ENCODE measurements around the gene CELF1. TPM values are rescaled to one million over a fixed set of nuclear protein-coding genes. Genes with fewer than 3 reads are reported as not detected.

CELF1 gene
- total RNA-seq, 1 donor from 2014 or later: 136 TPM

GRCh38 chr11:47449541-47449940, 103.4 kb downstream of the CELF1 start:
- H3K4me3 Mint-ChIP-seq: no peak overlapping the region
- no peaks in the 10 kb centered on the region for H3K9me3 Mint-ChIP-seq
- H3K27me3 Mint-ChIP-seq: no peaks in the 10 kb centered on the region
- DNase-seq (no peak), ATAC-seq (ENCODE audit: low read depth) (no peak)
- POLR2A ChIA-PET: no interaction called here
- TF ChIP-seq CTCF (IDR thresholded peaks at IDR 0.05): no peak
- CTCF ChIA-PET: no interaction called here
- no peak overlapping the region for H3K27ac Mint-ChIP-seq
- H3K36me3 Mint-ChIP-seq (ENCODE audit: low read depth): no peaks in the 10 kb centered on the region
- intact Hi-C loops (cut with micrococcal nuclease): no loop called here
- peaks cover 5% of the 10 kb centered on the region for H3K4me1 Mint-ChIP-seq

DNA sequence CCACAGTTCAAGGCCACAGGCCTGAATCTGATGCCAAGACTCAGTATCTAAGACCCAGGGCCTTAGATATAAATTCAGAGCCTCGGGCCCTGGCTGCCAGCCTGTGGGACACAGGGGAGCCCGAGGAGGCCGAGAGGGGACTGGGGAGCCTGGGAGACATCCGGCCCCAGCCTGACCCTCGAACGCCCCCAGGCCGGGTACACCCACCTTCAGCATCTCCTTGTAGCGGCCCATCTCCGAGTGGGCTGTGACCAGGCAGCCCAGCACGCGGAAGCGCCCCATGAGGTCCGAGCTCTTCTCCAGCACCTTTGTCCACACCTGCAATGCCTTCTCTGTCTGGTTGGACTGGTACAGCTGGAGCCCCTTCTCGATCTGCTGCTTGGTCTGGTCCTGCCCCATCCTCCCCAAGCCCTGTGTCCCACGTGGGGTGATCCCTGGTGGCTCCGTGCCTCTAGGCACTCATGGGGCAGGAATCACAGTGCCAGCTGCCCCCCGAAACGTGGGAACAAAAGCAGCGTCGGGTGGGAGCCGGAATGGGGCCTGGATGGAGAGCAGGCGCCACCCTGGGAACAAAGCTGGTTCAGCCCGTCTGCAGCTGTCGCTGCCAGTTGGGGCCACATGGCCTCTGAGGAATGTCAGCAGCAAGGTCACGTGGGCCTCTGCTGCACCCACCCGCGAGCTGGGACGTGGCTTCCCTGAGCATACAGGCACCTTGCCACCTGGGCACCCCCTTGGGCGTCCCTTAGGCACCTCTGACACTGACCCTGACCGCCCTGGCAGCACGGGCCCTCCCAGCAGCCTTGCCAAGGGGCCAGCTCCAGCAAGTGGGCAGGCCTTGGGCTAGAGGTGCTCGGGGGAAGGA, 104.1 kb downstream of the CELF1 start, which contains the start of gene RAPSN:
Gene RAPSN, minus strand, starts transcription at position 571 of the 862 bp plus-strand sequence. Its CDS starts 172 bp downstream, at position 399.
- ATAC-seq (ENCODE audit: low read depth): no peak
- TF ChIP-seq CTCF (IDR thresholded peaks at IDR 0.05): no peak
- no peak within 1 kb of the TSS for H3K27ac Mint-ChIP-seq
- DNase-seq: no peak
- no peaks in the 10 kb centered on the region for H3K9me3 Mint-ChIP-seq
- H3K4me3 Mint-ChIP-seq: no peak within 1 kb of the TSS
- ChIA-PET POLR2A (no interaction called here), CTCF (no interaction called here)
- intact Hi-C loops (cut with micrococcal nuclease): no loop called here
- H3K27me3 Mint-ChIP-seq: no peaks in the 10 kb centered on the region
- no peaks in the 10 kb centered on the region for H3K36me3 Mint-ChIP-seq (ENCODE audit: low read depth)
- no peaks in the 10 kb centered on the region for H3K4me1 Mint-ChIP-seq

DNA sequence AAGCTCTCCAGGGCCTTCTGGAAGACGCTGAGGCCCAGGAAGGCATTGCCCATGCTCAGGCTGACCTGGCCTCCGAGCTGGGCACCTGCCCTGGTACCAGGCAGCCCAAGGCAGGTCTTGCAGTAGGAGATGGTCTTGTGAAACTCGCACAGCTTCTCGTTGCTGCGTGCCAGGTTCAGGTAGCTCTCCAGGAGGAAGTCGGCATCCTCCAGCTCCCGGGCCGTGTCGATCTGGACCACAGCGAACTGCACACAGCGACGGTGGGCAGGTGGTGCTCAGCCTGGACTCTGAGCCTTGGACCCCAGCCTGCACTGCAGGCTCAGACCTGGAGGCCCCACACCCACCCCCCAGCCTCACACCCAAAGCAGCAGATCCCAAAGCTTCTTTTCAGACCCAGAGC, 105.0 kb downstream of the CELF1 start:
- H3K4me1 Mint-ChIP-seq: no peaks in the 10 kb centered on the region
- no peaks in the 10 kb centered on the region for H3K9me3 Mint-ChIP-seq
- no peak for ATAC-seq (ENCODE audit: low read depth)
- H3K27me3 Mint-ChIP-seq: no peaks in the 10 kb centered on the region
- ChIA-PET POLR2A (no interaction called here), CTCF (no interaction called here)
- DNase-seq: no peak
- intact Hi-C loops (cut with micrococcal nuclease): no loop called here
- H3K27ac Mint-ChIP-seq: no peak overlapping the region
- no peak overlapping the region for H3K4me3 Mint-ChIP-seq
- H3K36me3 Mint-ChIP-seq (ENCODE audit: low read depth): no peaks in the 10 kb centered on the region
- no peak for TF ChIP-seq CTCF (IDR thresholded peaks at IDR 0.05)

- no peaks in the 10 kb centered on the region for H3K4me1 Mint-ChIP-seq
- CTCF ChIA-PET: no interaction called here
- TF ChIP-seq CTCF (IDR thresholded peaks at IDR 0.05): no peak
- DNase-seq (no peak), ATAC-seq (ENCODE audit: low read depth) (no peak)
- no peaks in the 10 kb centered on the region for H3K36me3 Mint-ChIP-seq (ENCODE audit: low read depth)
- POLR2A ChIA-PET: no interaction called here
- H3K9me3 Mint-ChIP-seq: no peaks in the 10 kb centered on the region
- H3K4me3 Mint-ChIP-seq: no peak overlapping the region
- no peaks in the 10 kb centered on the region for H3K27me3 Mint-ChIP-seq
- intact Hi-C loops (cut with micrococcal nuclease): no loop called here
- H3K27ac Mint-ChIP-seq: no peak overlapping the region
Measured at GRCh38 chr11:47446833-47447232, 106.1 kb downstream of the CELF1 start.

- DNase-seq (no peak), ATAC-seq (ENCODE audit: low read depth) (no peak)
- Mint-ChIP-seq H3K4me1 (no peaks in the 10 kb centered on the region), H3K27ac (no peak overlapping the region), H3K27me3 (no peaks in the 10 kb centered on the region), H3K9me3 (no peaks in the 10 kb centered on the region), H3K4me3 (no peak overlapping the region), H3K36me3 (ENCODE audit: low read depth) (no peaks in the 10 kb centered on the region)
- TF ChIP-seq CTCF (IDR thresholded peaks at IDR 0.05): no peak
- ChIA-PET CTCF (interaction anchor here (0.6 kb wide), 1 partner anchor 727 kb away, joined by 4 read pairs; no protein-coding TSS in a partner anchor), POLR2A (no interaction called here)
- intact Hi-C loops (cut with micrococcal nuclease): no loop called here
Measured at GRCh38 chr11:47445840-47446239, 107.1 kb downstream of the CELF1 start.
